Coronary artery (tissue), 2 donors: Measurements from ENCODE around the gene NFIX.

Experiments
- DNase-seq: peaks from one replicate; pipeline ENCODE4 v3.0.0-alpha.2; 2017; ENCODE audit warnings: low spot score
- H3K27ac ChIP-seq, 2 donors: fragments of 200-600 bp; sonication (generic); one replicate each; pipeline ENCODE4 v1.5.1; 2016 to 2019
- H3K4me3 ChIP-seq: fragments of 200-600 bp; sonication (generic); 2 replicates; pipeline ENCODE4 v1.5.1; 2016; ENCODE audit warnings: mild to moderate bottlenecking, moderate library complexity
- TF ChIP-seq, protein P1 (sequence below): fragments of 200-600 bp; sonication (generic); IDR thresholded peaks from one replicate; pipeline ENCODE4 v1.5.1; 2019; ENCODE audit warnings: antibody characterized with exemption

The NFIX gene

DNA sequence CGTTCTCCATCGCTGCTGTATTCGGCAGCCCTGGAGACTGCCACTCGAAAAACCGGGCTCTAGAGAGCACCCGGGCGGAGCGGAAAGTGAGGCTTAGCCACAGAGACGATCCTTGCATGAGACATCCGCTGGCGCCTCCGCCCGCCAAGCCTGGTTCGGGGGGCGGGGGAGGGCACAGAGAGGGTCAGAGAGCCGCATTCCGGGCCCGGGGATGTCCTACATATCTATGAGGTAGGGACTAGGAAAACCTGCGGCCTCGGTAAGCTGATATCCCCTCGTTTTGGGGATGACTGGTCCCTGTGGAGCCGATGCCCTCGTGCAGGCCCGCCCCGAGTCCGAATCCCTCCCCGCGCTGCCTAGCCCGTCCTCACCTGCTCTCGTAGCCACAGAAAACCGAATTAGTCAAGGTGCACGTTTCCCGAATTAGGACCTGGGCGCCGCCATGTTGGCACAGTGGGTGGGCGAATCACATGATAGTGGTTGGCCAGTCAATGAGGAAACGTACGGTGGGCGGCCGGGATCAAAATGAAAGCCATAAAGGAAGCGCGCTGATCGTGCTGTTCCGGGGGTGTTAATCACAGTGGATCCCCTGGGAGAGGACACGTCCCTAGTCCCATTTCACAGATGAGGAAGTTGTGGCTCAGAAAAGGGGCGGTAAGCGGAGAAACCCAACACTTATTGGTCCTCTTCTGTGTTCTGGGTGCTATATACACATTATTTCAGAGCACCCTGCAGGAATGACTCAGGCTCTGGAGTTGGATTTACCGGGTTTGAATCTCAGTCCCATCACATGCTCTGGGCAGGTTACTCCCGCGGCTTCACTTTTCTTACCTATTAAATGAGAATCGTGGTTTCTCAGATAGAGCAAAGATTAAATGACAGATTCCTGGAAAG lies 121.3 kb downstream of the NFIX start, which contains the start of gene TRMT1:
TSS of gene TRMT1 (minus strand) at position 459 of the 894 bp plus-strand sequence. CDS start at position 118, 341 bp downstream.
- TF ChIP-seq, protein P1, sequence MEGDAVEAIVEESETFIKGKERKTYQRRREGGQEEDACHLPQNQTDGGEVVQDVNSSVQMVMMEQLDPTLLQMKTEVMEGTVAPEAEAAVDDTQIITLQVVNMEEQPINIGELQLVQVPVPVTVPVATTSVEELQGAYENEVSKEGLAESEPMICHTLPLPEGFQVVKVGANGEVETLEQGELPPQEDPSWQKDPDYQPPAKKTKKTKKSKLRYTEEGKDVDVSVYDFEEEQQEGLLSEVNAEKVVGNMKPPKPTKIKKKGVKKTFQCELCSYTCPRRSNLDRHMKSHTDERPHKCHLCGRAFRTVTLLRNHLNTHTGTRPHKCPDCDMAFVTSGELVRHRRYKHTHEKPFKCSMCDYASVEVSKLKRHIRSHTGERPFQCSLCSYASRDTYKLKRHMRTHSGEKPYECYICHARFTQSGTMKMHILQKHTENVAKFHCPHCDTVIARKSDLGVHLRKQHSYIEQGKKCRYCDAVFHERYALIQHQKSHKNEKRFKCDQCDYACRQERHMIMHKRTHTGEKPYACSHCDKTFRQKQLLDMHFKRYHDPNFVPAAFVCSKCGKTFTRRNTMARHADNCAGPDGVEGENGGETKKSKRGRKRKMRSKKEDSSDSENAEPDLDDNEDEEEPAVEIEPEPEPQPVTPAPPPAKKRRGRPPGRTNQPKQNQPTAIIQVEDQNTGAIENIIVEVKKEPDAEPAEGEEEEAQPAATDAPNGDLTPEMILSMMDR, result no peak
- H3K4me3 ChIP-seq, result peak within 1 kb of the TSS; percentile 89
- H3K27ac ChIP-seq, result peak within 1 kb of the TSS in 1 of 2 donors; percentile 74
- peak; percentile 92 for DNase-seq

DNA sequence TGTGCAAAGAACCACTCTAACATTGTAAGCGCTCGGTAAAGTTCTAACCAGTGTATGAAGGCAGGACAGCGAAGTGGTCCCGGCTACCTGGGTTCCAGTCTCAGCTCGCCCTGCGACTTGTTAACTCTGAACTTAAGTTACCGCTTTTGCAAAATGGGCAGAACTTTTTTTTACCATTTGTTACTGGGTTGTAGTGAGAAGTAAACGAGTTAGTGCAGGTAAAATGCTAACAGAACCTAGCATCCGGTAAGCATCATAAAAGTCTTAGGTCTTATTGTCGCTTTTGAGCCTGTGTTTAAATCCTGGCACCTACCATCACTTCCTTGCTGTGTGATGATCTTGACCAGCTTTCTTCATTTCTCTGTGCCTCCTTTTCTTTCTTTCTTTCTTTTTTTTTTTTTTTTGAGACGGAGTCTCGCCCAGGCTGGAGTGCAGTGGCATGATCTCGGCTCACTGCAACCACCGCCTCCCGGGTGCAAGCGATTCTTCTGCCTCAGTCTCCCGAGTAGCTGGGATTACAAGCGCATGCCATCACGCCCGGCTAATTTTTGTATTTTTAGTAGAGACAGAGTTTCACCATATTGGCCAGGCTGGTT lies 122.0 kb downstream of the NFIX start:
- TF ChIP-seq, protein P1, result no peak
- peak overlapping the region; percentile 48 to 74 for H3K27ac ChIP-seq
- H3K4me3 ChIP-seq, result peak overlapping the region; percentile 89
- DNase-seq, result no peak

DNA sequence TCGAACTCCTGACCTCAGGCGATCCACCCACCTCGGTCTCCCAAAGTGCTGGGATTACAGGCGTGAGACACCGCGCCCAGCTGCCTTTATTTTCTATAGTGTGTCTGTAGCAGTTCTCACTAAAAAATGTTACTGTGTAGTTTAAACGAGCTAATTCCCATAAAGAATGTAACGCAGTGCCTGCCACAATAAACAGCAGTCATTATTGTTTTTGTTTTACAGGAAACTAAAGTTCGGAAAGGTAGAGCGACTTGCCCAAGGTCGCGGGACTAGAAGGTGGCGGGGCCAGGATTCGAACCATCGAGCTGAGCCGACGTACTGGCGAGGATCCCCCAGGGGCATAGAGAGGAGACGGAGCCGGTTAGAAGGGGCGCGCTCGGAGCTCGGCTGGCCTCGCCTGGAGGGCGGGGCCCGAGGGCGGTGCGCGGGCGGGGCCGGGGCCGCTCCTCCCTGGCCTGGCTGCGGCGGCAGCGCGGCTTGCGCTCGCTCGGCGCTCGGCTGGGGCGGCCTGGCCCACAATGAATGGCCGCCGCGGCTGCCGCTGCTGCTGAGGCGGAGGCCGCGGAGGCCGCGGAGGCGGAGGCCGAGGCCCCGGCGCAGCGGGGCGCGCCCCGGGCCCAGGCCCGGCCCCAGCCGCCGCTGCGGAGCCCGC lies 122.6 kb downstream of the NFIX start, which contains the start of gene NACC1:
TSS of gene NACC1 (plus strand) at position 493 of the 652 bp plus-strand sequence. CDS start 16,944 bp downstream, outside the sequence.
- Histone ChIP-seq H3K4me3 (peak within 1 kb of the TSS; percentile 89), H3K27ac (peak within 1 kb of the TSS; percentile 48 to 74)
- TF ChIP-seq, protein P1, result no peak
- DNase-seq, result peak; percentile 90

DNA sequence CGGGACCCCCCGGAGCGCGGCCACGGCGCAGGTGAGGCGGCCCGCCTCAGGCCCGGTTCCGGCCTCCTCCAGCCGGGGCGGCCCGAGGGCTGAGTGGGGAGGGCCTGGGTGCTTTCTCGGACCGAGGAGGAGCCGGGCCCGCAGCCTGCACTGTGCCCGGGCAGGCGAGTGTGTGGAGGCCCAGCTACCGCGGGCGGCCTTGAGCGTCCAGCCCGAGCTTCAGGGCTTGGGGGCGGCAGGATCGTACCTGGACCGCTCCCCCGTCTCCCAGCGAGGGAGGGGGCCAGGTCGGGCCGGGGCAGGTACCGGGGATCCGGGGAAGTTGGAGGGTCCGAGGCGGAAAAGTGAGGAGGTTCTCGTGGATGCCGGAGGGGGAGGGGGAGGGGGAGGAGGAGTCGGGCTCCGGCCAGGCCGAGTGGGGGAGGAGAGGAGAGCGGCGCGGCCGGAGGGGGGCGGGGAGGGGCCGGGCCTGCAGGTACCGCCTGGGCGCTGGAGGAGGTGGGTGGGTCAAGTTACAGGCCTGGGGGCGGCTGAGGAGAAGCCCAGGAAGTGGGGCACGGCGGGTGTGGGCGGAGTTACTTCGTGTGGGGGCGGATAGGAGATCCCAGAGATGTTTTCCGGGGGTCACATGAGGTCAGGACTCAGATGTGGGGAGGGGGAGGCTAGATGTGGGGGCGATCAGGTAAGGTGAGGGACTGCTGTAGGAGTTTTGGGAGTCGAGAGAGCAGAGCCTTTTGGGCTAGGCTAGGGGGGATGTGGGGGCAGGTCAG lies 123.3 kb downstream of the NFIX start:
- peak overlapping the region in 1 of 2 donors; percentile 37 for H3K27ac ChIP-seq
- peak overlapping the region; percentile 89 for H3K4me3 ChIP-seq
- TF ChIP-seq, protein P1, result no peak
- no peak for DNase-seq

DNA sequence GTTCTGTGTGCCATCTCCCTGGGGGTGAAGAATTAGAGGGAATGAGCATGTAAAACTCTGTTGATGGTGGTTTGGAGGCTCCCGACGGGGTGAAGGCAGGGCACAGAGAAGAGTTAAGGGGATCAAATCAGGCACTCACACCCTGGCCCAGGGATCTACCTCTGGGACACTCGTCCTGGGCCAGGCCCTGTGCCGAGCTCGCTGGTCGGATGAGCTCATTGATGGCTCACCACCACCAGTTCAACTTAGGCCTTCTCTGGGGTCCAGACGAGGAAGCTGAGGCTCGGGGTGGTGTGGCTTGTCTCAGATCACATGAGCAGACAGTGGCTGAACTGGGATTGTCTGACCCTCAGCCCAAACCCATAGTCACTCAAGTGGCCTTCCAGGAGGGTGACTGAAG lies 124.4 kb downstream of the NFIX start:
- TF ChIP-seq, protein P1, result no peak
- Histone ChIP-seq H3K27ac (no peak overlapping the region), H3K4me3 (peak overlapping the region; percentile 89)
- DNase-seq, result no peak

DNA sequence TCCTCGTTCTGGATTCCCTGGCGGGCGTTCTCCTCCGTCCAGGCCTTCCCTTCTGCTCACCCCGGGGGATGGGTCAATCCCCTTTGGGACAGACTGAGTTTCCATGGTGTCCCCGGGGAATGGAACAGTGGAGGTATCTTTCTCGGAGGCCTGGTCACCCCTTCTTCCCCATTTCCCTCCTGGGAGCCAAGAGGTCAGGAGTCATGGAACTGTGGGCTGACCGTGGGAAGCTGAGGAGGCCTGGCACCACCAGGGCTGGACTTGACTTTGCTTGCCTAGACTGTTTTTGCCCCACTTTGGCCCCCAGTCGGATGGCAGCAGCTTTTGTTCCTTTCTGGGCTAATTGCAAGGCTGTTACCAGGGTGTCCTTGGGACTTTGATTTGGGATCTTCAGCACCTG lies 124.8 kb downstream of the NFIX start:
- H3K4me3 ChIP-seq, result peak overlapping the region; percentile 89
- no peak overlapping the region for H3K27ac ChIP-seq
- TF ChIP-seq, protein P1, result no peak
- no peak for DNase-seq
